Transverse colon (tissue), 4 donors: ENCODE results near the gene TRIM44. TPM values are rescaled to one million over a fixed set of nuclear protein-coding genes. Genes with fewer than 3 reads are reported as not detected.

Experiments
- DNase-seq: peaks from one replicate; pipeline ENCODE4 v3.0.0-alpha.2; 2019
- H3K27ac ChIP-seq, 4 donors: fragments of 200-600 bp; sonication (generic); 2 replicates each; pipeline ENCODE4 v1.5.1; 2016 to 2018; ENCODE audit warnings: inconsistent platforms in 4 of 4
- H3K27me3 ChIP-seq: fragments of 200-600 bp; sonication (generic); 2 replicates; pipeline ENCODE4 v1.5.1; 2017; ENCODE audit warnings: inconsistent platforms
- H3K36me3 ChIP-seq, 4 donors: fragments of 200-600 bp; sonication (generic); 2 replicates each; pipeline ENCODE4 v1.5.1; 2017 to 2019; ENCODE audit warnings: inconsistent platforms in 4 of 4
- H3K4me1 ChIP-seq, 4 donors: fragments of 200-600 bp; sonication (generic); 2 replicates each; pipeline ENCODE4 v1.5.1; 2017 to 2020; ENCODE audit warnings: inconsistent platforms in 4 of 4
- H3K4me3 ChIP-seq, 4 donors: fragments of 200-600 bp; sonication (generic); 1 replicate in 1 of 4; 2 replicates in 3 of 4; pipeline versions ENCODE4 v1.5.1 to v1.6.1; 2017 to 2019; ENCODE audit warnings: inconsistent platforms in 4 of 4
- H3K9me3 ChIP-seq, 2 donors: fragments of 200-600 bp; sonication (generic); 2 replicates each; pipeline ENCODE4 v1.5.1; 2017 to 2019; ENCODE audit warnings: inconsistent platforms in 2 of 2
- CTCF ChIP-seq, 5 experiments: fragments of 200-600 bp in 3 of 5; fragments of 450-650 bp in 2 of 5; sonication (generic) in 3 of 5; IDR thresholded peaks; 1 replicate in 2 of 5; 2 replicates in 3 of 5; pipeline ENCODE4 v1.5.1; 2016 to 2017; ENCODE audit warnings: antibody characterized with exemption in 5 of 5, inconsistent platforms in 3 of 5, mild to moderate bottlenecking in 2 of 5, moderate library complexity in 1 of 5
- EP300 ChIP-seq: sonication (generic); formaldehyde crosslinking; IDR thresholded peaks from one replicate; pipeline ENCODE4 v1.6.1; 2017; ENCODE audit warnings: antibody characterized with exemption, low read depth
- POLR2A ChIP-seq: fragments of 450-650 bp; IDR thresholded peaks from one replicate; pipeline ENCODE4 v1.6.1; 2016; ENCODE audit warnings: antibody characterized with exemption, mild to moderate bottlenecking, moderate library complexity
- POLR2AphosphoS5 ChIP-seq, 3 donors: sonication (generic); formaldehyde crosslinking; IDR thresholded peaks; one replicate each; pipeline ENCODE4 v1.6.1; 2016; ENCODE audit warnings: antibody characterized with exemption in 3 of 3
- WGBS, 2 donors: methylation state at CpG; one replicate each; pipeline ENCODE4 v1.1.5; 2018; ENCODE audit warnings: low coverage in 1 of 2; 5-methylcytosine and 5-hydroxymethylcytosine counted together
- in situ Hi-C, 4 donors: fragments of 200-750 bp; cut with MboI; loops; one replicate each; pipeline versions ENCODE4 v1.15.0 to v1.15.1; 2017; ENCODE audit warnings: low sequenced_read_pairs in 3 of 4, low pct_ligation_motif_present in 1 of 4, low pct_unique_long_range_greater_than_20kb in 1 of 4
- intact Hi-C: fragments of 100-400 bp; cut with DNase I; formaldehyde crosslinking; loops from one replicate; pipeline ENCODE4 v1.15.1; 2023; ENCODE audit warnings: low total_unique reads
- total RNA-seq, 4 donors: library from RNA; depleted of rRNA; stranded (reverse); fragments of >200 nt; gene quantifications; one replicate each; pipeline ENCODE4 v1.1.0, GENCODE V29; 2016

Gene TRIM44
- total RNA-seq, 4 donors from 2014 or later, result 17.9 to 93.9 (median 37.5) TPM

GRCh38 chr11:35747668-35748067 lies 85.1 kb downstream of the TRIM44 start:
- H3K9me3 ChIP-seq, result no peaks in the 10 kb centered on the region
- H3K4me1 ChIP-seq, result peaks cover 5 to 12% (median 6%) of the 10 kb centered on the region in 4 donors
- TF ChIP-seq POLR2A (no peak), CTCF (IDR thresholded peaks at IDR 0.05) (no peak), EP300 (no peak), POLR2AphosphoS5 (IDR thresholded peaks at IDR 0.05) (no peak)
- in situ Hi-C loops, result no loop called here
- intact Hi-C loops, result no loop called here
- no peak overlapping the region for H3K27ac ChIP-seq
- 74% methylated on average over 4 of the region's 4 CpGs; no CpG with 5 or more reads in 1 of the 2 donors for WGBS, 2 donors
- H3K36me3 ChIP-seq, result no peaks in the 10 kb centered on the region
- no peak overlapping the region for H3K4me3 ChIP-seq
- no peaks in the 10 kb centered on the region for H3K27me3 ChIP-seq
- no peak for DNase-seq

GRCh38 chr11:35748644-35749043 lies 86.1 kb downstream of the TRIM44 start:
- in situ Hi-C loops, result no loop called here
- no peak overlapping the region for H3K27ac ChIP-seq
- peaks cover 5 to 12% (median 6%) of the 10 kb centered on the region in 4 donors for H3K4me1 ChIP-seq
- H3K9me3 ChIP-seq, result no peaks in the 10 kb centered on the region
- intact Hi-C loops, result no loop called here
- TF ChIP-seq POLR2A, result no peak
- TF ChIP-seq EP300, result no peak
- no peak for TF ChIP-seq CTCF (IDR thresholded peaks at IDR 0.05)
- no peak for TF ChIP-seq POLR2AphosphoS5 (IDR thresholded peaks at IDR 0.05)
- no peak for DNase-seq
- no peaks in the 10 kb centered on the region for H3K27me3 ChIP-seq
- no peak overlapping the region for H3K4me3 ChIP-seq
- WGBS, 2 donors, result 89 to 100% methylated on average over 1 of the region's 1 CpG
- no peaks in the 10 kb centered on the region for H3K36me3 ChIP-seq

GRCh38 chr11:35750315-35750714 lies 87.7 kb downstream of the TRIM44 start:
- 86 to 90% methylated on average over 2 of the region's 2 CpGs for WGBS, 2 donors
- peaks cover 5 to 12% (median 6%) of the 10 kb centered on the region in 4 donors for H3K4me1 ChIP-seq
- no peak overlapping the region for H3K4me3 ChIP-seq
- no peak for TF ChIP-seq EP300
- TF ChIP-seq POLR2A, result no peak
- TF ChIP-seq CTCF (IDR thresholded peaks at IDR 0.05), result no peak
- TF ChIP-seq POLR2AphosphoS5 (IDR thresholded peaks at IDR 0.05), result no peak
- no peaks in the 10 kb centered on the region for H3K36me3 ChIP-seq
- in situ Hi-C loops (no loop called here), intact Hi-C loops (no loop called here)
- no peaks in the 10 kb centered on the region for H3K27me3 ChIP-seq
- no peak for DNase-seq
- no peaks in the 10 kb centered on the region for H3K9me3 ChIP-seq
- no peak overlapping the region for H3K27ac ChIP-seq

- H3K27me3 ChIP-seq, result no peaks in the 10 kb centered on the region
- no peaks in the 10 kb centered on the region for H3K9me3 ChIP-seq
- 80 to 89% methylated on average over 4 of the region's 4 CpGs for WGBS, 2 donors
- H3K4me3 ChIP-seq, result no peak overlapping the region
- no peak for DNase-seq
- H3K4me1 ChIP-seq, result peaks cover 5 to 12% (median 6%) of the 10 kb centered on the region in 4 donors
- intact Hi-C loops (no loop called here), in situ Hi-C loops (no loop called here)
- no peak for TF ChIP-seq EP300
- TF ChIP-seq POLR2A, result no peak
- TF ChIP-seq CTCF (IDR thresholded peaks at IDR 0.05), result no peak
- no peak for TF ChIP-seq POLR2AphosphoS5 (IDR thresholded peaks at IDR 0.05)
- no peaks in the 10 kb centered on the region for H3K36me3 ChIP-seq
- no peak overlapping the region for H3K27ac ChIP-seq
These were observed 88.5 kb downstream of the TRIM44 start for GRCh38 chr11:35750981-35751663.
